22Rv1 (cell line): ENCODE data around the gene SLC26A6.

Experiments
- CTCF ChIP-seq: fragments of 450-650 bp; IDR thresholded peaks from 2 replicates; pipeline ENCODE4 v1.5.1; 2017; ENCODE audit warnings: mild to moderate bottlenecking
- ZFX ChIP-seq: fragments of 450-650 bp; IDR thresholded peaks from 2 replicates; pipeline ENCODE4 v1.6.1; 2017; ENCODE audit warnings: antibody characterized with exemption, borderline replicate concordance

DNA sequence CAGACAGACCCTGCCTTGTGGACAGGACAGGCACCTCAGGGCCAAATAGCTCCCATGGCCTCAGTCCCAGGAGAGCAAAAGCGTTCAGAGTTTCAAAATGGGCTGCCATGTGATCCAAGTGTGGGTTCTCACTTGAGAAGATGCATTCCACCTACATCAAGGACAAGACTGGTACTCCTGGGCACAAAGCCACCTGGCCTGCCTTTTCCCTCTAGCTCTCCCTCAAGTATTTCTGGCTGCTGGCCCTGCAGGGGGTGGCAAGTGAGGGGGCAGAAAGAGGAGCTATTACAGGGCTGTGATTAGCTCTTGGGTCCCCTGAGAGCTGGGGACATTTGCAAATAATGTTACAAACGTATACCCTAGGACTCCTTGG lies 33.7 kb downstream of the SLC26A6 start:
- TF ChIP-seq CTCF, result no peak
- TF ChIP-seq ZFX, result no peak
